GM19099 (cell line): ENCODE measurements around the gene FAM240B.

Experiments used
- POLR2A ChIP-seq: IDR thresholded peaks from 3 replicates; pipeline ENCODE4 v1.6.1; 2011; ENCODE audit warnings: low read depth; ENCODE audit not compliant: insufficient read length; ENCODE audit errors: extremely low read depth

Gene FAM240B

DNA sequence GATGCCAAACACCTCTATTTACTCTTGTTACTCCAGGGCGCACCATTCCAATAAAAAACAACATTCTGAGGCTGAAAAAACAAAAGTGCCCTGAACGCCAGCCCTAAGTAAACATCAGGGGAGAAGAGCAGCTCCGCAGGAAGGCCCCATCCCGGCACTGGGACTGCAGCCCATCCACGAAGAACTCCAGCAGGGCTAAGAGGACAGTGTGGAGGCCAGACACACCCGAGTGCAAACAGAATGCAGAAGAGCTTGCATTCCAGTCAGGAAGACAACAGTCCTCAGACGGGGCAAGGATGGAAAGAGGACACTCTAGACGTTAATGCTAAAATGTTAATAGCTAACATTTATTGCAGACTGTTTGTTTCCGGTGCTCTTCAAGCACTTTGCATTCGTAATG is 33.0 kb downstream of the FAM240B start:
- no peak for TF ChIP-seq POLR2A

DNA sequence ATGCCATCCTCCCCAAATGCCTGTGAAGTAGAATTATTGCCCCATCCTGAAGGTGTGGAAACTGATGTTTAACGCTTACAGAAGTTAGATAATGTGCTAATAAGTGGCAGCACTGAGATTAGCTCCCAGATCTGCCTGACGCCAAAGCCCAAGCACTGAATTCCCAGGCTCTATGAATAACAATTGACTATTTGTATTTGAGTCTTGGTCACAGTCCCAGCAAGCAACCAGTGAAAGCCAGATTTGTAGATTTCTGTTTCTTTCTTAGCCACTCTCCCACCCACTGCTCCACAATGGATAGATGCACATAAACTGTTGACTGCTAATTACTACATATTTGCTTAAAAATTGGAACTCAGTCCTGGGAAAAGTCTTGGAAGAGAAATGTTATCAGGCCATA is 34.4 kb downstream of the FAM240B start:
- no peak for TF ChIP-seq POLR2A

DNA sequence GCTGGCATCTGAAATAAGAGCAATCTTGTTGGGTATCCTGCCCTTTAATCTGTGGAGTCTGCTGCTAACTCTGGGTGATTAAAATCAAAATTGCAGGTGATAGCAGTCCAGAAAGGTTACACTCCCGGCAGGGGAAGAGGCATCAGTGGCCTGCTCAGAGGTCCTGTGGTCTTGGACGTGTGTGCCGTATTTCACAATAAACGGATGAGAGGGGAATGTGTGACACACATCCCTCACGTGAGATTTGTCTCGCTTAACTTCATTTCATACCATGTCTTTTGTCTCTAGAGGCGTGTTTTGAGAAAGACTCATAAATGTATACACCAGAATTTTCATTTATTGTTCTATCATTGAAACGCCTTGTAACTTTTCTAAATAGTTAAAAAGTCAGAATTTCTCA is 36.6 kb downstream of the FAM240B start:
- no peak for TF ChIP-seq POLR2A

DNA sequence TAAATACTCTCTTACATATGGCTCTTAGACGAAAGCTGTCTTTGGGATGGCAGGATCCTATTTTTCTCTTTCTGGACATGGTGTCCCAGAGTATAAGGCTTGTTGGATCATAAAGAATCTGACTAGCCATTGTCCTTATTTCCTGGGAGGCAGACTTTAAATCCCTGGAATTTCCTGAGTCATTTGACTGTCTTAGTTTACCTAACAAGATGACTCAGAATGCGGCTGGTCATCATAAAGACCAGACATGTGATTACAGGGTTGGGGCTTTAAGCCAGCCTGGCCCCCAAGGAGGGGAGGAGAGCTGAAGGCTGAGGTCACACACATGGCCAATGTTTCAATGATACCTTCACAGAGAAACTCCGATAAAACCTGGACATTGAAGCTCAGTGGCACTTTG is 37.2 kb downstream of the FAM240B start:
- no peak for TF ChIP-seq POLR2A

DNA sequence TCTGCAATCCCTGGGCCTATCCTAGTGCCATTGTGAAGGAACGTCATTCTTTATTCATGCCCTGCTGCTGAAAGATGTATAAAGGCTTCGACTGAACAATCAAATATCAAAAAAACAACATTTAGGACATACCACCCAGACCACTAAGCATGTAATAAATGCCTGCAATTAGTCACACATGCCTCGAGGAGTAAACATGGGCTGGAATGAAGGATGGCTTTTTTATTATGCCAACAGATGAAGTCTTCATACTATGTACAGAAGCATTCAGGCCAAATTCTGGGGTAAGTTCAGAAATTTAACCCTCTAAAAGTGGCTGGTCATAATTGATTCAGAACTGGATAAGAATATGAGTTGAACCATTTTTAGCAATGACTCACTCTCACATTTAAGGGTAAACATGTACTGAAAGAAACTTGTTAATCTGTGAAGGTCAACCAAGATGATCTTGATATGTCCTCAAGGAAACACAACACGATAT is 38.1 kb downstream of the FAM240B start:
- no peak for TF ChIP-seq POLR2A

DNA sequence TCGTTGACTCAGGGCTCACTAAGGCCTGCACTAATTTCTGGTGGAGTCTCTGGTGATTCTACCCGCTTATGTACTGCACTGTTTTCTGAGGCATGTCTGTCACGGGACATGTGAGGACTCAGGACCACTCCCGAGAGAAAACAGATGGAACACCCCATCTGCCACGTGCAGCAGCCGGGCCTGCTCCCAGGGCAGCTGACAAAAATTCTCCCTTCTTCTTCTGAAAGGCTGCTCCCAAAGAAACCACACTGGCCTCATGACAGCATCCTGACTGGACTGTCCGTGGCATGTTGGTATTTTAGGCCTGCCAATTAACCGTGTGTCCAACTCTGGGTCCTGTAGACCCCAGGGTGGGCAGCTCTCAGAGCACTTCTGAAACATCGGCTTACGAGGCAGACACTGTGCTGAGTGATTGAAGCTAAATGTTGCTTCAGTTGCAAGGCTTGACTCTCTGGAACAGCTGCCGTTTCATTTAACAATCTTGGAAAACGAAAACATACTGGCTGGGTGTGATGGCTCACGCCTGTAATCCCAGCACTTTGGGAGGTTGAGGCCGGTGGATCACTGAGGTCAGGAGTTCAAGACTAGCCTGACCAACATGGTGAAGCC is 39.0 kb downstream of the FAM240B start:
- no peak for TF ChIP-seq POLR2A

DNA sequence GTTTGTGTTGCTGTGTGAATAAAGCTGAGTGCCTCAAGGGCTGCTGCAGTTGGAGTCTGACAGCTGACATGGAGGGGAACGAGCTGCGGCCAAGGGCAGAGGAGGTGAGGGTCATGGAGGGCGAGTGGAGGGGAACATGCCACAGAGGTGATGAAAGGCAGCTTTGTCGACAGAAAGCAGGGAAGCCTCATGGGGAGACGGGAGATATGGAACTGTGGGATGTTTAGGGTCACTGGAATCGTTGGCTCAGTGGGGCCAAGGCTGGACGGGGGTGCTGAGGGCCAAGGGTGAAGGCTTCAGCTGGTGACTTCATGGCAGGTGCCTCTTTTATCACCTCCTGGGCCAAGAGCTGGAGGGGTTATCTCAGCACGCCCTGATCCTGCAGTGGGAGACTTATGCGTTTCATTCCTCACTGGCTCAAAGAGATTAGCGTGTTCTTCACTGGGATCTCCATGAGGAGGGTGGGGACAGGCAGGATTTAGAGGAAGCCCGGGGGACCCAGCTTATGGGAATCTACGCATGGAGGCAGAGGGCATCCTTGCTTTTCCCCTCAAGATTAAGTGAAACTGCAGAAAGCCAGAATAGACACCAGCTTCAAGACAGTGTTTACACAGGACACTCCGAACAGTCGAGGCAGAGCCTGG is 42.2 kb downstream of the FAM240B start:
- no peak for TF ChIP-seq POLR2A

DNA sequence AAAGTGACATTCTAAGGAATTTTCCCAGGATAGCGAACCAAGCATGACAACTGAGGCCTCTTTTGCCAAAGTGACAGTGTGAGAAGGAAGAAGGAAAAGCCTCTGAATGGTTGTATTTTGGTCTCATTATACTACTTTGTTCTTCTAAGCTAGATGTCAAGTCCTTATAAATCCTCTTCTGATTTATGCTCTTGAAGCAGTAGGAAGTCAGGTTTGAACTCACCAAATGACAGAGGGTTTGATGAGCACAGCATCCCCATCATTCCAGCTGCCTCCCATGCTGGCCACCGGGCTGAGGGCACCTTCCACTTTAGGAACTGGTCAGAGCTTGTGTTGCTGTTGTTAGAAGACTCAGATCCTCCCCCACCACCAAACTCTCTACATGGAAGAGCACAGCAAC is 44.1 kb downstream of the FAM240B start:
- no peak for TF ChIP-seq POLR2A

DNA sequence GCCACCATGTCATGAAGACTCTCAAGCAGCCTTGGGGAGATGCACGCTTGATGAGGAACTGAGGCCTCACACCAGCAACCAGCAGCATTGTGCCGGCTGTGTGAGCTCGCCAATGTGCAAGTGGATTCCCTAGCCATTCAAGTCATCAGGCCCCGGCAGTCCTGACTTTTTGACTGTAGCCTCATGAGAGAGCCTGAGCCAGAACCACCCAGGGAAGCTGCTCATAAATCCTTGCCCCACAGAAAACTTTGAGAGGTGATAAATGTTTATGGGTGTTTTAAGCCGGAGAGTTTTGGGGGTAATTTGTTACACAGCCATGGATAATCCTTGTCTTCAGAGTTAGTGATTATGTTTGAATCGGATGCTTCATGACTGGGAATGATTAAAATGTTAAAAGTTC is 44.7 kb downstream of the FAM240B start:
- no peak for TF ChIP-seq POLR2A

DNA sequence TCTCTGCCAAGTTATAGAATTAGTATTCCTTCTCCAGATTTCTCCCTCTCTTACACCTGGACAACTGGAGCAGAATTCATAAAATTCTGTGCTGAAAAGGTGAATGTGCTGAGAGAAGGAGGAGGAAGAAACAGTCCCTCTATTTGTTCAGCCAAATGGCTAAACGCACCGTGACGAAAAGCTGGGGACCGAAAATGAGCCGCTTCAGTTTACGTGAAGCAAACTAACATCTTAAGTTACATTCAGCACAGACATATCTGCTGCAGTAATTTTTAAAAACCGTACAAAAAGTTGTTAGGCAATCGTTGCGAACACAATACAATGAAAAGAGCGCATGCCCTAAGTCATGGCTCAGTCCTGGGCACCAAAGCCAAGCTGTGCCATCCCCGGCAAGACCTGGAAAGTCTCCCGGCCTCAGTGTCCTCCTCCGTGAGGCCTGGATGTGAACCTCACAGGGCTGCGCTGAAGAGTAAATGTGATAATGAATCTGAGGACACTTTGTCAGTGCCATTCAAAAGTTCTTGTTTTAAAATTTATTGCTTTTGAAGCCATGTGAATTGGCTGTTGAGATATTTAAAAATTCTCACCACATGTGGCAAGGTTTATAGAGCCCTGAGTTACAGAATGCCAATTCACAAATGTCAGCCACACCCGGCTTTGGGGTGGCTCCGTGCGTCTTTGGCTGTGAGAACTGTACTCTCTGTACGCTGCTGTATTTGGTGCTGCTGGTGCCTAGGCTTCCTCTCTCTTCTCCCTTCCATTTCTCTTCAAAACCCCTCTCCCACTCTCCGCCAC is 46.3 kb downstream of the FAM240B start:
- TF ChIP-seq POLR2A = no peak

DNA sequence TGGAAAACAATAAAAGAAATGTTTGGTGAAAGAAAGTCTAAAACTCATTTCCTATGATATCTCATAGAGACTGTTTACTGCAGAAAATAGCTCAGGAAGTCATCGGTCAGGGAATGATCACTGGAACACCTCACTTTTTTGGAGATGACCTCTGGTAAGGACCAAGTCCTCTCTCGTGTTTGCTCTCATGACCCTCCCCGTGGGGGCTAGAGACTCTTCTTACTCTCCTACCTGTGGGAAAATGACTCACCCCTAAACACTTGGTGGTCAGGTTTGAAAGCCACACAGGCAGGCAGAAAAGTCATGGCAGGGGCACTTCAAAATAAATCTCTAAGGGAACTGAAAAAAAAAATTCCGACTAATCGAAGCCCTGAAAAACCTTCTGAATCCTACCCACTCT is 48.2 kb downstream of the FAM240B start:
- TF ChIP-seq POLR2A = no peak

DNA sequence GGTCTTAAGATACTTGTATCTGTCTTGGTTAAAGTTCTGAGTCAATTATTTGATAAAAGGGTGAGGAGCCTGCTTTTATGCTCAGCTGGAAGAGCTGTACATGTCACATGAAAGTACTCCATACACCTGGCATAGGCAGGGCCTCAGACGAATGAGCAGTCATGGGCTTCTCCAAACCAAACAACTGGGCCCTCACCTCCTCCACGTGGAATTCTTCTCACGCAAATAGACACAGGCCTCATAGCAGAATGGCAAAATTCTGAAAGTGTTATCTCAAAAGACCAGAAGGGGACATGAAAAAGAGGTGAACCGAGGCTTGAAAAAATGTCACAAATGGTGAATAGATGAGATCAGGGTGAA is 48.6 kb downstream of the FAM240B start:
- TF ChIP-seq POLR2A = no peak

DNA sequence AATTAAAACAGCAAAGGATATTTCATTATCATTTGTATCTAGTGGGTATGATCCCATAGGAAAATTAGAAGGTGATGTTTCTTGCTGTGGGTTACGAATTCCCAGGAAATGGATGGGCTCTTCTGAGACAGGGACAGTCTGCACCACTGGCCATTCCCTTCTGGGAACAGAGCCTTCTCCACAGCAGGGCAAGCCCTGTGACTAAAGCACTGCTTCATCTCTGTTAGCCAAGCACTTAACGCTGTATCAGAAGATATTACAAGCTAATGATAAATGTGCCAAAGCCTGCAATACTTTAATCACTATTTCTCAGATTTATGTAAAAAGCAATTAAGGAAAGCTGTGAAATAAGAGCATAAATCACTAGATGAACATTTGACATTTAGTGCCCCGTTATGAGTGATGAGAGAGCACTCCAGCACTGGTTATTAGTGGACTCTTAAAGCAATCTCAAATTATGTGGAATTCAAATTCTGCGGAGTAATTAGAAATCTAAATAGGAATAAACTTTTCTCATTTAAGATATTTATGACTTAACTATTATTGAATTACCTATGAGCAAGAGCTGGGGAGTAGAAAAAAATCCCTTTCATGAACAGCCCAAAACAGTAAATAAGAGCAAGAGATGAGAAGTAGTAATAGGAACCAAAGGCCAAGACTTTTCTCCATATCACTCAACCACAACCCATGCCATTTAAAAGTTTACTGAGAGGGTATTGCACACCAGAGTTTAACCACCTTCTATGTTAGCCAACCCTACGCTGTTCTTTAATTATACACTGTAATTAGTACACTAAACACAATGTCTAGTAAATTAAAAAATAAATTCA is 49.2 kb downstream of the FAM240B start:
- no peak for TF ChIP-seq POLR2A

DNA sequence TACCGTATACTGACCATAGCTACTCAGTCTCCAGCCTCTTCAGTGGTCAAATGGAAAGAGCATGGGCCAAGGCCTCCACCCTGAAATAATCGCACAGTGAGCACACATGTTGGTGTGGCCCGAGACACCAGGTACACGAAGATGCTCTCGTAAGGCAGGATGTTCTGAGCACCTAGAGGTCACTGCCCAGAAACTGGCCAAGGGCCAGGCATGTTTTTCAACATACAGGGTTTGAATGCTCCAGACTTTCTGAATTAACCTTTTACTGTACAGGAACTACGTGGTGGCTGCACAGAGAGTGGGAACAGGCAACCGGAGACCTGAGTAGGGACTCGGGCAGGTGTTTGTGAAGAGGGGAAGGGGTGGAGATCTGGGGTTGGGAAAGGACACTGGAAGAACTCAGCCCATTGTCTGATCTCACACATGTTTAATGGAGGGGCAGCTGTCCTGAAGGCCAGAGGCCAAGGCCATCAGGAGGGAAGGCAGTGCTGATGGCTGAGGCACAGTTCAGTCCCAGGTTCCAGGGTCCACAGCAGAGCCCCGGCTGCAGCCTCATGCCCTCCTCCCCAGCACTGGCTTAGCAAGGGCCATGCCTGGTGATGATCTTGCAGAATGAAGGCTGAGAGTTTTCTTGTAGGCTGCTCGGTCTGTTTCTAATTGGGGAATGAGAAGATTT is 51.0 kb downstream of the FAM240B start:
- TF ChIP-seq POLR2A = no peak

DNA sequence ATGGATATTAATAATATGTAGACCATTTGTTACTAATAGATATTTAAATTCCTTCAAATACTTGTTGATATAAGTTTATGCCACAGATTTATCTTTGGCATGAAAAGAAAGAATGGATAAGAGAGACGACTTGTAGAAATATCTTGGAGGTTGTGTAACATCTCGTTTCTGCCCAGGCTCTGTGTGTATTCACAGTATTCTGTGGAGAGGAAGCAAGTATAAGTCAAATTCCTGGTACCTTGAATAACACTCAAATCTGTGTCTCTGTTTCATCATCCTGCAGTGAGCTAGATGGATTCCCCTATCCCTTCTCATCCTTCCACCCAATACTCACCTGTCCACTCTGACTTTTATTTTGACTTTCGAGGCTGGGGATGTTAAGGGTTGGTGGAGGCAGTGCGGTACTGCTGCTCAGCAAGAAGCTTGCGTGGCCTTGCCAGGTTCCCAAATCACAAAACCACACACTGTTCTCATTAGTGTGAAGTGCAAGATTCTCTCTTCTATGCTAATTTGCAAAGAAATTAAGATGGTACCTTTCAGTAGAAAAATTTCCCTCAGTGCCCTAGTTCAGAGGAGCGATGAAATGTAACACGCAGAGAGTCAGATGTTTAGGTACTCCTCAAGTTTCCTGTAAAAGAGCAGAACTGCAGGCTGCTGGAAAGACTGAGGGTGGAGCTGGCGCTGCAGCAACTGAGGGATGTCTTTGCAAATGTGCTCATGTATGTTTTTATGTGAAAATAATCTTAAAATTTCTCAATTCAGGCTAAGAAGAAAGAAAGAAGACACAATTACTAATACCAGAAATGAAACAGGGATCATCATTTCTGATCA is 57.0 kb downstream of the FAM240B start:
- TF ChIP-seq POLR2A = no peak

DNA sequence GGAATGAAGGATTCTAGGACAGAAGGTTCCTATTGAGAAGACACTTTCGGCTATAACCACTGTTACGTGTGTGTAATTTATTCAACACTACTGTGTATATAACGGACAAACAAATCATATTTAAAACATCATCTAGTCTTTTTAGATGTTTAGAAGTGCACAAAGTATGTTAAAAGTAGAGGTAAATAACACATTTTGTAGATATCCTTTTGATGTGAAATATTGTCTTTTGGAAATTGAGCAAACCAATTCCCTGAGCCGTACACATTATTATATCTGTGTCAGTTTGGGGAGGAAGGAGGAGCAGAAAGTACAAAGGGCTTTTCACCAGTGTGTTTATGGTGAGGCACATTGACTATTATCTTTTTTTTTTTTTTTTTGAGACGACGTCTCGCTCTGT is 60.4 kb downstream of the FAM240B start:
- TF ChIP-seq POLR2A = no peak
